GM23338 (cell line): ENCODE measurements around the gene STAT3. TPM values are rescaled to one million over a fixed set of nuclear protein-coding genes. Genes with fewer than 3 reads are reported as not detected.

Source experiments
- ATAC-seq: fragments of 200-7000 bp; cut with Tn5 transposase; 3 replicates; pipeline ENCODE4 v1.9.1; 2020
- DNase-seq: peaks from one replicate; pipeline ENCODE4 v3.0.0-alpha.2; 2015; ENCODE audit warnings: low spot score
- H2AFZ ChIP-seq: fragments of 200-600 bp; sonication (generic); 2 replicates; pipeline ENCODE4 v1.8.0; 2016; ENCODE audit warnings: antibody characterized with exemption, mild to moderate bottlenecking, moderate library complexity
- H3F3A ChIP-seq: fragments of 200-600 bp; sonication (generic); replicated peaks from 2 replicates; pipeline ENCODE4 v1.8.0; 2017; ENCODE audit warnings: antibody characterized with exemption, mixed run types, low read depth
- H3K27ac ChIP-seq: fragments of 200-600 bp; sonication (generic); 2 replicates; pipeline ENCODE4 v1.6.1; 2016; ENCODE audit warnings: low read depth
- H3K27me3 ChIP-seq: fragments of 200-600 bp; sonication (generic); 2 replicates; pipeline ENCODE4 v1.8.0; 2016; ENCODE audit warnings: mild to moderate bottlenecking, mixed run types, moderate library complexity; ENCODE audit not compliant: insufficient read depth
- H3K36me3 ChIP-seq: fragments of 200-600 bp; sonication (generic); 2 replicates; pipeline ENCODE4 v1.8.0; 2016; ENCODE audit warnings: mild to moderate bottlenecking; ENCODE audit not compliant: insufficient read depth
- H3K4me1 ChIP-seq: fragments of 200-600 bp; sonication (generic); 2 replicates; pipeline ENCODE4 v1.8.0; 2016; ENCODE audit warnings: mild to moderate bottlenecking, moderate library complexity; ENCODE audit not compliant: insufficient read depth
- H3K4me2 ChIP-seq: fragments of 200-600 bp; sonication (generic); 2 replicates; pipeline ENCODE4 v1.7.1; 2017; ENCODE audit warnings: mixed run types
- H3K4me3 ChIP-seq: fragments of 200-600 bp; sonication (generic); 2 replicates; pipeline ENCODE4 v1.6.1; 2016; ENCODE audit warnings: mixed run types
- H3K79me2 ChIP-seq: fragments of 200-600 bp; sonication (generic); replicated peaks from 2 replicates; pipeline ENCODE4 v1.8.0; 2017; ENCODE audit warnings: mild to moderate bottlenecking; ENCODE audit not compliant: insufficient read depth
- H3K9me2 ChIP-seq: fragments of 200-600 bp; sonication (generic); 2 replicates; pipeline ENCODE4 v1.8.0; 2017; ENCODE audit not compliant: insufficient read depth
- H4K20me1 ChIP-seq: fragments of 200-600 bp; sonication (generic); replicated peaks from 2 replicates; pipeline ENCODE4 v1.8.0; 2017; ENCODE audit warnings: mild to moderate bottlenecking; ENCODE audit not compliant: insufficient read depth
- H3K27ac Mint-ChIP-seq: 2 replicates; pipeline ENCODE4 v1.8.0; 2020; ENCODE audit warnings: inconsistent platforms, mild to moderate bottlenecking, moderate library complexity, mixed read lengths
- H3K27me3 Mint-ChIP-seq: 3 replicates; pipeline ENCODE4 v1.8.0; 2022; ENCODE audit warnings: low read depth, mild to moderate bottlenecking, moderate library complexity, mixed read lengths, inconsistent platforms; ENCODE audit not compliant: insufficient read depth, poor library complexity
- H3K36me3 Mint-ChIP-seq: 3 replicates; pipeline ENCODE4 v1.8.0; 2021; ENCODE audit warnings: low read depth, mild to moderate bottlenecking, inconsistent platforms, moderate library complexity, mixed read lengths
- H3K4me1 Mint-ChIP-seq: 3 replicates; pipeline ENCODE4 v1.8.0; 2020; ENCODE audit warnings: mild to moderate bottlenecking, inconsistent platforms, mixed read lengths
- H3K4me3 Mint-ChIP-seq: 3 replicates; pipeline ENCODE4 v1.8.0; 2021; ENCODE audit warnings: moderate library complexity, mild to moderate bottlenecking, inconsistent platforms, mixed read lengths
- H3K9me3 Mint-ChIP-seq: 3 replicates; pipeline ENCODE4 v1.8.0; 2020; ENCODE audit warnings: moderate library complexity, mild to moderate bottlenecking, inconsistent platforms, mixed read lengths
- CREB1 ChIP-seq: fragments of 250-450 bp; sonication (Bioruptor Pico); IDR thresholded peaks from 2 replicates; pipeline ENCODE4 v1.5.0; 2020; ENCODE audit warnings: low read depth, mild to moderate bottlenecking, moderate library complexity
- EZH2 ChIP-seq: fragments of 200-600 bp; sonication (generic); IDR thresholded peaks from one replicate; pipeline ENCODE4 v1.8.0; 2017; ENCODE audit warnings: antibody characterized with exemption, mild to moderate bottlenecking, low read depth; ENCODE audit not compliant: unreplicated experiment
- EZH2phosphoT487 ChIP-seq: fragments of 200-600 bp; sonication (generic); IDR thresholded peaks from one replicate; pipeline ENCODE4 v1.8.1; 2018; ENCODE audit warnings: antibody characterized with exemption; ENCODE audit not compliant: unreplicated experiment
- JUNB ChIP-seq: IDR thresholded peaks from one replicate; pipeline ENCODE4 v1.6.1; 2016; ENCODE audit warnings: antibody characterized with exemption; ENCODE audit not compliant: unreplicated experiment
- POLR2AphosphoS5 ChIP-seq: IDR thresholded peaks from 2 replicates; pipeline ENCODE4 v1.6.1; 2016; ENCODE audit warnings: antibody characterized with exemption, low read depth
- STAT1 ChIP-seq: IDR thresholded peaks from one replicate; pipeline ENCODE4 v1.6.1; 2016; ENCODE audit warnings: antibody characterized with exemption; ENCODE audit not compliant: unreplicated experiment
- ZNF114 ChIP-seq: fragments of 250-450 bp; sonication (Bioruptor Pico); IDR thresholded peaks from 2 replicates; pipeline ENCODE4 v1.5.0; 2020; ENCODE audit warnings: mild to moderate bottlenecking, moderate library complexity
- ZNF462 ChIP-seq: fragments of 250-450 bp; sonication (Bioruptor Pico); IDR thresholded peaks from 2 replicates; pipeline ENCODE4 v1.5.0; 2020; ENCODE audit warnings: mild to moderate bottlenecking, moderate library complexity
- polyA plus RNA-seq: library from polyadenylated mRNA; unstranded; fragments of >200 nt; fragmentation: Nextera tagmentation; extraction: Ambion mirVana; gene quantifications from 2 replicates; pipeline ENCODE4 v1.2.1, GENCODE V29; 2016
- total RNA-seq: library from RNA; depleted of rRNA; stranded (reverse); fragments of >200 nt; shearing (Covaris generic); gene quantifications from 2 replicates; pipeline ENCODE4 v1.2.3, GENCODE V29; 2014
- TF ChIP-seq, protein P1 (sequence below), 2 experiments: fragments of 200-600 bp in 1 of 2; sonication (generic) in 1 of 2; conservative IDR thresholded peaks; 2 replicates each; pipeline versions ENCODE4 v1.5.1 to v1.6.1; 2016 to 2017; ENCODE audit warnings: antibody characterized with exemption in 2 of 2, low read depth in 2 of 2, mild to moderate bottlenecking in 2 of 2, moderate library complexity in 1 of 2
- TF ChIP-seq, protein P2 (sequence below): IDR thresholded peaks from one replicate; pipeline ENCODE4 v1.6.1; 2018; ENCODE audit warnings: antibody characterized with exemption; ENCODE audit not compliant: unreplicated experiment
- TF ChIP-seq, protein P3 (sequence below): IDR thresholded peaks from 2 replicates; pipeline ENCODE4 v1.6.1; 2016; ENCODE audit warnings: antibody characterized with exemption

The STAT3 gene
- total and polyA plus RNA-seq, 2 experiments from 2014 or later: 49.5 to 78.0 TPM

- TF ChIP-seq POLR2AphosphoS5 (no peak), EZH2 (no peak), STAT1 (no peak)
Measured at GRCh38 chr17:42394838-42395237, 6.6 kb upstream of the STAT3 start (continued).

DNA sequence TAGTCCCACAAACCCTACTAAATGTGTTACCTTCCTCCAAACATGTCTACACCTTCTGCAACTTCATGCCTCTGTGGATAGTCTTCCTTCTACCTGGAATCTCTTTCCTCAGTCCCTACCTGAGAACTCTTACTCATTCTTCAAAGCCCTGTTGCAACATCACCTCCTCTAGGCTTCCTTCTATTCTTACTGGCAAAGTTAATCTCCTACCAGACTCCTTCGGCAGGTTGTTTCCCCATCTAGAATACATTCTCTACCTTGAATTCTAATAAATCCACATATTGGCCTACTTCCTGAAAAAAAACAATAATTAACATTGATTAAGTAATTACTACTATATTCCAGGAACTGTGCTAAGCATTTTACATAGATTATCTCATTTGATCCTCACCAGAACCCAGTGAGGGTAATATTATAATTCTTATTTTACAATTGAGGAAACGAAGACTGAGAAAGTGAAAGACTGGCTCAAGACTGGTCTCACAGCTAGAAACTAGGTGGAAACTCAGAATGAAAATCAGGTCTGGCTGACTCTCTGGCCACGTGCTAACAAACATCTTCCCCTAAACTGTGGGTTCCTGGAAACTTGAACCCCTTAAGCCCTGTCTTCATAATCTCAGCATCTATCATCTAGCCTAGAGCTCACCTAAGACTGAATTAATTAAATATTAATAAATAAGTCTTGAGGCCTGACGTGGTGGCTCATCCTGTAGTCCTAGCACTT, 4.6 kb upstream of the STAT3 start:
- no peak overlapping the region for H3K4me3 ChIP-seq
- H3K9me3 Mint-ChIP-seq: no peaks in the 10 kb centered on the region
- no peak overlapping the region for H3K4me3 Mint-ChIP-seq
- DNase-seq (no peak), ATAC-seq (no peak)
- no peak overlapping the region for H3K4me2 ChIP-seq
- peaks cover 9% of the 10 kb centered on the region; the same call in 1 of the 2 replicates for H3K4me1 ChIP-seq
- no peaks in the 10 kb centered on the region for H3K9me2 ChIP-seq
- no peaks in the 10 kb centered on the region for H3K36me3 ChIP-seq
- no peaks in the 10 kb centered on the region for H3K27me3 ChIP-seq
- H4K20me1 ChIP-seq: no peaks in the 10 kb centered on the region
- 0 out of 2 replicates have a peak, but pooled peaks cover 2% of the 10 kb centered on the region for H3F3A ChIP-seq
- H3K36me3 Mint-ChIP-seq: no peaks in the 10 kb centered on the region
- peaks cover 10% of the 10 kb centered on the region for H3K27me3 Mint-ChIP-seq
- peaks cover 18% of the 10 kb centered on the region for H3K4me1 Mint-ChIP-seq
- H3K79me2 ChIP-seq: no peaks in the 10 kb centered on the region
- H2AFZ ChIP-seq: no peak overlapping the region
- TF ChIP-seq STAT1: no peak
- TF ChIP-seq, protein P1, sequence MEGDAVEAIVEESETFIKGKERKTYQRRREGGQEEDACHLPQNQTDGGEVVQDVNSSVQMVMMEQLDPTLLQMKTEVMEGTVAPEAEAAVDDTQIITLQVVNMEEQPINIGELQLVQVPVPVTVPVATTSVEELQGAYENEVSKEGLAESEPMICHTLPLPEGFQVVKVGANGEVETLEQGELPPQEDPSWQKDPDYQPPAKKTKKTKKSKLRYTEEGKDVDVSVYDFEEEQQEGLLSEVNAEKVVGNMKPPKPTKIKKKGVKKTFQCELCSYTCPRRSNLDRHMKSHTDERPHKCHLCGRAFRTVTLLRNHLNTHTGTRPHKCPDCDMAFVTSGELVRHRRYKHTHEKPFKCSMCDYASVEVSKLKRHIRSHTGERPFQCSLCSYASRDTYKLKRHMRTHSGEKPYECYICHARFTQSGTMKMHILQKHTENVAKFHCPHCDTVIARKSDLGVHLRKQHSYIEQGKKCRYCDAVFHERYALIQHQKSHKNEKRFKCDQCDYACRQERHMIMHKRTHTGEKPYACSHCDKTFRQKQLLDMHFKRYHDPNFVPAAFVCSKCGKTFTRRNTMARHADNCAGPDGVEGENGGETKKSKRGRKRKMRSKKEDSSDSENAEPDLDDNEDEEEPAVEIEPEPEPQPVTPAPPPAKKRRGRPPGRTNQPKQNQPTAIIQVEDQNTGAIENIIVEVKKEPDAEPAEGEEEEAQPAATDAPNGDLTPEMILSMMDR (conservative IDR thresholded peaks at IDR 0.05; ENCODE audit: low read depth in 2 of 2): no peak
- no peak for TF ChIP-seq EZH2phosphoT487
- no peak for TF ChIP-seq CREB1 (CRISPR knock-in tag)
- no peak for TF ChIP-seq ZNF114 (CRISPR knock-in tag)
- TF ChIP-seq, protein P2, sequence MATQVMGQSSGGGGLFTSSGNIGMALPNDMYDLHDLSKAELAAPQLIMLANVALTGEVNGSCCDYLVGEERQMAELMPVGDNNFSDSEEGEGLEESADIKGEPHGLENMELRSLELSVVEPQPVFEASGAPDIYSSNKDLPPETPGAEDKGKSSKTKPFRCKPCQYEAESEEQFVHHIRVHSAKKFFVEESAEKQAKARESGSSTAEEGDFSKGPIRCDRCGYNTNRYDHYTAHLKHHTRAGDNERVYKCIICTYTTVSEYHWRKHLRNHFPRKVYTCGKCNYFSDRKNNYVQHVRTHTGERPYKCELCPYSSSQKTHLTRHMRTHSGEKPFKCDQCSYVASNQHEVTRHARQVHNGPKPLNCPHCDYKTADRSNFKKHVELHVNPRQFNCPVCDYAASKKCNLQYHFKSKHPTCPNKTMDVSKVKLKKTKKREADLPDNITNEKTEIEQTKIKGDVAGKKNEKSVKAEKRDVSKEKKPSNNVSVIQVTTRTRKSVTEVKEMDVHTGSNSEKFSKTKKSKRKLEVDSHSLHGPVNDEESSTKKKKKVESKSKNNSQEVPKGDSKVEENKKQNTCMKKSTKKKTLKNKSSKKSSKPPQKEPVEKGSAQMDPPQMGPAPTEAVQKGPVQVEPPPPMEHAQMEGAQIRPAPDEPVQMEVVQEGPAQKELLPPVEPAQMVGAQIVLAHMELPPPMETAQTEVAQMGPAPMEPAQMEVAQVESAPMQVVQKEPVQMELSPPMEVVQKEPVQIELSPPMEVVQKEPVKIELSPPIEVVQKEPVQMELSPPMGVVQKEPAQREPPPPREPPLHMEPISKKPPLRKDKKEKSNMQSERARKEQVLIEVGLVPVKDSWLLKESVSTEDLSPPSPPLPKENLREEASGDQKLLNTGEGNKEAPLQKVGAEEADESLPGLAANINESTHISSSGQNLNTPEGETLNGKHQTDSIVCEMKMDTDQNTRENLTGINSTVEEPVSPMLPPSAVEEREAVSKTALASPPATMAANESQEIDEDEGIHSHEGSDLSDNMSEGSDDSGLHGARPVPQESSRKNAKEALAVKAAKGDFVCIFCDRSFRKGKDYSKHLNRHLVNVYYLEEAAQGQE: no peak
- TF ChIP-seq, protein P3, sequence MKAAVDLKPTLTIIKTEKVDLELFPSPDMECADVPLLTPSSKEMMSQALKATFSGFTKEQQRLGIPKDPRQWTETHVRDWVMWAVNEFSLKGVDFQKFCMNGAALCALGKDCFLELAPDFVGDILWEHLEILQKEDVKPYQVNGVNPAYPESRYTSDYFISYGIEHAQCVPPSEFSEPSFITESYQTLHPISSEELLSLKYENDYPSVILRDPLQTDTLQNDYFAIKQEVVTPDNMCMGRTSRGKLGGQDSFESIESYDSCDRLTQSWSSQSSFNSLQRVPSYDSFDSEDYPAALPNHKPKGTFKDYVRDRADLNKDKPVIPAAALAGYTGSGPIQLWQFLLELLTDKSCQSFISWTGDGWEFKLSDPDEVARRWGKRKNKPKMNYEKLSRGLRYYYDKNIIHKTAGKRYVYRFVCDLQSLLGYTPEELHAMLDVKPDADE: no peak
- TF ChIP-seq ZNF462 (CRISPR knock-in tag): no peak
- TF ChIP-seq JUNB: no peak
- no peak overlapping the region for H3K27ac ChIP-seq
- no peak overlapping the region; the same call in 1 of the 2 replicates for H3K27ac Mint-ChIP-seq
